HEK293T (cell line): ENCODE results near the gene ZSCAN10.

Experiments
- CTCF ChIA-PET: fragments of 350-600 bp; formaldehyde crosslinking; extraction: SDS; loops from one replicate; lab custom pipeline; 2021; ENCODE audit warnings: antibody characterized with exemption, inconsistent platforms; lab: Yijun Ruan, JAX
- POLR2A ChIA-PET: fragments of 350-600 bp; formaldehyde crosslinking; extraction: SDS; loops from one replicate; lab custom pipeline; 2020; ENCODE audit warnings: antibody characterized with exemption, inconsistent platforms; lab: Yijun Ruan, JAX
- DNase-seq: peaks from one replicate; pipeline ENCODE4 v3.0.0; 2012; ENCODE audit warnings: mixed read lengths; ENCODE audit errors: extremely low spot score
- ARNT ChIP-seq: fragments of 450-650 bp; IDR thresholded peaks from 2 replicates; pipeline ENCODE4 v1.6.1; 2017; ENCODE audit warnings: mild to moderate bottlenecking
- BHLHE40 ChIP-seq: fragments of 450-650 bp; IDR thresholded peaks from 2 replicates; pipeline ENCODE4 v1.6.1; 2016; ENCODE audit warnings: mild to moderate bottlenecking, moderate library complexity, borderline replicate concordance
- CTBP1 ChIP-seq: fragments of 450-650 bp; IDR thresholded peaks from 2 replicates; pipeline ENCODE4 v1.6.1; 2016; ENCODE audit warnings: borderline replicate concordance
- ELF4 ChIP-seq: fragments of 450-650 bp; IDR thresholded peaks from 2 replicates; pipeline ENCODE4 v1.6.1; 2017; ENCODE audit warnings: antibody characterized with exemption
- FOXA1 ChIP-seq: fragments of 450-650 bp; IDR thresholded peaks from 2 replicates; pipeline ENCODE4 v1.6.1; 2016; ENCODE audit warnings: mild to moderate bottlenecking
- FOXK2 ChIP-seq: fragments of 450-650 bp; IDR thresholded peaks from 2 replicates; pipeline ENCODE4 v1.6.1; 2016; ENCODE audit warnings: mild to moderate bottlenecking
- FOXM1 ChIP-seq: fragments of 450-650 bp; IDR thresholded peaks from 2 replicates; pipeline ENCODE4 v1.6.1; 2017; ENCODE audit warnings: mild to moderate bottlenecking, borderline replicate concordance
- HDGF ChIP-seq: fragments of 450-650 bp; IDR thresholded peaks from 2 replicates; pipeline ENCODE4 v1.6.1; 2017; ENCODE audit warnings: antibody characterized with exemption, borderline replicate concordance
- L3MBTL2 ChIP-seq: fragments of 450-650 bp; conservative IDR thresholded peaks from 2 replicates; pipeline ENCODE4 v1.6.1; 2016; ENCODE audit warnings: mild to moderate bottlenecking
- LEF1 ChIP-seq: fragments of 450-650 bp; IDR thresholded peaks from 2 replicates; pipeline ENCODE4 v1.6.1; 2017; ENCODE audit warnings: mild to moderate bottlenecking, borderline replicate concordance
- NFRKB ChIP-seq: fragments of 450-650 bp; IDR thresholded peaks from 2 replicates; pipeline ENCODE4 v1.6.1; 2016; ENCODE audit warnings: mild to moderate bottlenecking, moderate library complexity
- SP1 ChIP-seq: fragments of 450-650 bp; IDR thresholded peaks from 2 replicates; pipeline ENCODE4 v1.6.1; 2017
- SUZ12 ChIP-seq: fragments of 450-650 bp; IDR thresholded peaks from 2 replicates; pipeline ENCODE4 v1.6.1; 2016; ENCODE audit warnings: mild to moderate bottlenecking
- TARDBP ChIP-seq: fragments of 450-650 bp; IDR thresholded peaks from 2 replicates; pipeline ENCODE4 v1.6.1; 2016
- ZNF384 ChIP-seq: fragments of 450-650 bp; IDR thresholded peaks from 2 replicates; pipeline ENCODE4 v1.6.1; 2016
- TF ChIP-seq, protein P1 (sequence below): fragments of 450-650 bp; IDR thresholded peaks from 2 replicates; pipeline ENCODE4 v1.6.1; 2016

Gene ZSCAN10

DNA sequence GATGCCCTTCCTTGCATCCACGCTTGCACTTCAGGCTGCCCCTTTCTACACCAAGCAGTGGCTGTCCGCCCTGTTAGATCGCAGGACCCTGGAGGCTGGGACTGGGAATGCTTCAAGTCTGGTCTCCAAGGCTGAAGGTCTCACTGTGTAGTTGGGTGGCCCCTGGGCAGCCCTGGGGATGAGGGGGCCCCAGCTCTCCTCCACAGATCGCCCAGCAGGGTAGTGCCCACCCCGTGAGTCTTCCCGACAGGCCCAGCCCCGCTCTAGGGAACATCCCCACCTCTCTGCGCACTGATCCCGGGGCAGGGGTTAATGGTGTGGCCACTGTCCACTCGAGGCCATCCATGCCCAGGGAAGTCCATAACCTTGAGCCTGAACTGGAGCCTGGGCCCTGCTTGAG lies 46.1 kb upstream of the ZSCAN10 start:
- TF ChIP-seq ELF4 (no peak), CTBP1 (no peak), LEF1 (no peak), BHLHE40 (no peak)
- ChIA-PET CTCF (no interaction called here), POLR2A (interaction anchor here (3.3 kb wide), 1 partner anchor 10 kb away, joined by 27 read pairs; the partner anchor contains the start of gene ZNF213)
- no peak for DNase-seq

DNA sequence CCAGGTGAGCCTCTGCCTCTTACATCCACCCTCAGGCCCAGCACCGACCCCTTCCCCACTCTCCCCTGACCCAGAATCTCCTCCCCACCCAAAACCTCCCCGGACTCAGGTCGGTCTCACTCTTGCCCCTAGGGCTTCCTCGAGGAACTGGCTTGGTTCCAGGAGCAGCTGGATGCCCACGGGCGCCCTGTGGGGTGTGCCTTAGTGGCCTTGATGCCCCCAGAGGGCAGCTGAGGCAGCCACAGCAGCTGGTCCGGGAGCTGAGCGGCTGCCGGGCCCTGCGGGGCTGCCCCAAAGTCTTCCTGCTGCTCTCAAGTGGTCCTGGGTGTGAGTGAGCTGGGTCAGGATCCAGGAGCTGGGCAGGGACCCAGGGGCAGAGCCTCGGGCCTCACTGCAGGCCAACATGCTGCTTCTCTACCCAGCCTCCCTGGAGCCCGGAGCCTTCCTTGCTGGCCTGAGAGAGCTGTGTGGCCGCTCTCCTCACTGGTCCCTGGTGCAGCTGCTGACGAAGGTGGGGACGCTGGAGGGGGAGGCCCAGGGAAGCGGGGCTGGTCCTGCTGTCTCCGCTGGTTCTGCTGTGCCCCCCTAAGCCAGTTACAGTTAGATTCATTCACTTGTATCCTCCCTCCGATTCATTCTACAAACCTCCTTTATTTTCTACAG lies 45.4 kb upstream of the ZSCAN10 start:
- no peak for TF ChIP-seq LEF1
- no peak for TF ChIP-seq FOXM1
- TF ChIP-seq ZNF384: no peak
- no peak for TF ChIP-seq CTBP1
- TF ChIP-seq ELF4: no peak
- TF ChIP-seq L3MBTL2: no peak
- no peak for TF ChIP-seq FOXK2
- POLR2A ChIA-PET: interaction anchor here (1.1 to 3.3 kb wide), 3 partner anchors 10 to 86 kb away, joined by 3 to 27 read pairs (median 3); partner anchors contain the start of gene ZNF213
- DNase-seq: no peak
- CTCF ChIA-PET: no interaction called here

DNA sequence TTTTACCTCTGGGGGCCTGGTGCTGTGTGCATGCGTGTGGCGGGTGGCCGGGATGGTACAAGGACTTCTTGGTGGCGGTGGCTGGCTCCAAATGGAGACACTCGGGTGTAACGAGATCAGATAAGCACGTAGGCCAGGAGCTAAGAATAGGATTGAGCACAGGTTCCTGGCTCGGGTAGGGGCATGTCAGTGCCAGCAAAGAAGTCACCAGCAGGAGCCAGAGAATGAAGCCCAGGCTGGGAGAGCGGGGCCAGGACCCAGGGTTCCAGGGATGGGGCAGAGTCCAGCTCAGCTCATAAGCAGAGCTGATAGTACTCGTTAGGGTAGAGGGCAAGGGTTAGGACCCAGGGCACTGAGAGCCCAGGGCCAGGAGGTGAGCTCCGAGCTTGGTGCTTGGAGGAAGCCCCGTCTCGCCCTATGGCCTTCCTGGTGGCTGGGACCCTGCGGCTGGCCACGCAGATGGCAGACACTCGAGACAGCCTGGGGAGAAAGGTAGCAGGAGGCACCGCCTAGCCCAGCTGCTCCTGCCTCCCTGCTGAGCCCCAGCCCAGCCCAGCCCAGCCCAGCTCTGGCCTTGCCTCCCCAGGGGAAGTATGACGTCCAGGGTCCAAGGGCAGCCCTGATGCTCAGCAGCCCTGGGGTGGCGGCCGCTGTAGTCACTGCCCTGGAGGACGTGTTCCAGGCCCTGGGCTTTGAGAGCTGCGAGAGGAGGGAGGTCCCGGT lies 44.7 kb upstream of the ZSCAN10 start:
- ChIA-PET POLR2A (interaction anchor here (0.8 to 3.3 kb wide), 4 partner anchors 9 to 85 kb away, joined by 3 to 27 read pairs (median 4); partner anchors contain the start of gene ZNF213), CTCF (no interaction called here)
- TF ChIP-seq FOXK2: no peak
- no peak for TF ChIP-seq NFRKB
- TF ChIP-seq LEF1: no peak
- no peak for TF ChIP-seq HDGF
- no peak for TF ChIP-seq BHLHE40
- no peak for TF ChIP-seq TARDBP
- TF ChIP-seq, protein P1, sequence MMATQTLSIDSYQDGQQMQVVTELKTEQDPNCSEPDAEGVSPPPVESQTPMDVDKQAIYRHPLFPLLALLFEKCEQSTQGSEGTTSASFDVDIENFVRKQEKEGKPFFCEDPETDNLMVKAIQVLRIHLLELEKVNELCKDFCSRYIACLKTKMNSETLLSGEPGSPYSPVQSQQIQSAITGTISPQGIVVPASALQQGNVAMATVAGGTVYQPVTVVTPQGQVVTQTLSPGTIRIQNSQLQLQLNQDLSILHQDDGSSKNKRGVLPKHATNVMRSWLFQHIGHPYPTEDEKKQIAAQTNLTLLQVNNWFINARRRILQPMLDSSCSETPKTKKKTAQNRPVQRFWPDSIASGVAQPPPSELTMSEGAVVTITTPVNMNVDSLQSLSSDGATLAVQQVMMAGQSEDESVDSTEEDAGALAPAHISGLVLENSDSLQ: no peak
- no peak for TF ChIP-seq L3MBTL2
- no peak for TF ChIP-seq CTBP1
- no peak for TF ChIP-seq SUZ12
- TF ChIP-seq ELF4: no peak
- TF ChIP-seq ZNF384: no peak
- TF ChIP-seq ARNT: no peak
- no peak for TF ChIP-seq FOXA1
- no peak for TF ChIP-seq FOXM1
- no peak for TF ChIP-seq SP1
- DNase-seq: no peak

DNA sequence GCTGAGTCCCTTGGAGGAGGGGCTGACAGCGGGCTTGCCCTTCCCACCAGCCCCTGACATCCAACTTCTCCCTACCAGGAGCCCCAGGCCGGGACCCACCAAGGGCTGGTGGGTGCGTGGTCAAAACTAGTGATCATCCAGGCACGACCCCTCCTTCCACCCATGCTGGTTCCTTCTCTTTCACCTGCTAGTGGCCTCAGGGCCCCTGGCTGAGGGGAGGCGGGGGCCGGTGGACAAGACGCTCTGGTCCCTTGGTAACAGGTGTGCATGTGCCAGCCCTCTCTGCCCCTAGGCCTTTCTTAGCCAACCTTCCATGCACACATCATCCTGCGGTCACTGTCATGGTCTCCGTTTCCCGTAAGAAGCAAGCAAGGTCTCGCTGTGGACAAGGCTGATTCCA lies 44.1 kb upstream of the ZSCAN10 start:
- no peak for TF ChIP-seq NFRKB
- no peak for TF ChIP-seq ARNT
- TF ChIP-seq ZNF384: no peak
- no peak for TF ChIP-seq CTBP1
- no peak for TF ChIP-seq HDGF
- no peak for TF ChIP-seq TARDBP
- TF ChIP-seq FOXK2: no peak
- no peak for TF ChIP-seq ELF4
- TF ChIP-seq, protein P1: no peak
- no peak for TF ChIP-seq FOXA1
- TF ChIP-seq BHLHE40: no peak
- no peak for TF ChIP-seq FOXM1
- TF ChIP-seq LEF1: no peak
- no peak for TF ChIP-seq L3MBTL2
- TF ChIP-seq SUZ12: no peak
- TF ChIP-seq SP1: no peak
- CTCF ChIA-PET: no interaction called here
- POLR2A ChIA-PET: interaction anchor here (0.8 to 3.3 kb wide), 4 partner anchors 8 to 84 kb away, joined by 3 to 27 read pairs (median 4); partner anchors contain the start of gene ZNF213
- DNase-seq: no peak

DNA sequence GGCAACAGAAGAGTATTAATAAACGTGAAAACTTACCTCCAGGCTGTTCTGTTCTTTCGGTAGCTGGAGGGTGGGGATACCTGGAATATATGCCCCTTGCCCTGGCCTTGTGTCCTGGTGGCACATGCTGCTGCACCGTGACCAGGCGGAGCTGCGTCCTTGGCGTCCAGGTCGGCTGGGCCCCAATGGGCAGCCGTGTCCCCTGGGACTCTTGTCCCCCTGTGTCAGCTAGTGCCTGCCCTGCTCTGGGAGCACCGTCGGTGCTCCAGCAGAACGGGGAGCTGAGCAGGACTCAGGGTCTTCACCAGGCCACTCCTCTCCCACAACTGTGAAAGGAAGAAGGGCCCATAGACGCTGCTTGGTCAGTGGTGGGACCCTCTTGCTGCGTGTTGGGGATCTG lies 43.7 kb upstream of the ZSCAN10 start:
- DNase-seq: no peak
- ChIA-PET CTCF (no interaction called here), POLR2A (interaction anchor here (1.0 to 3.3 kb wide), 2 partner anchors 8 to 30 kb away, joined by 4 to 27 read pairs; partner anchors contain the start of genes ZNF205 and ZNF213)
- TF ChIP-seq TARDBP (no peak), HDGF (no peak), ARNT (no peak), ELF4 (no peak), SUZ12 (no peak), ZNF384 (no peak), NFRKB (no peak), FOXK2 (no peak), BHLHE40 (no peak), L3MBTL2 (no peak), FOXM1 (no peak), CTBP1 (no peak), SP1 (no peak), FOXA1 (no peak), LEF1 (no peak)
- TF ChIP-seq, protein P1: no peak
